H9 (cell line): ENCODE measurements around the gene DAB1. TPM values are rescaled to one million over a fixed set of nuclear protein-coding genes. Genes with fewer than 3 reads are reported as not detected.

Experiments used
- DNase-seq: peaks from one replicate; pipeline ENCODE4 v3.0.0-alpha.2; 2017
- H2AFZ ChIP-seq: one replicate; pipeline ENCODE4 v1.6.1; 2013; ENCODE audit warnings: mild to moderate bottlenecking, low read length, control low read depth, moderate library complexity
- H2AK5ac ChIP-seq: 2 replicates; pipeline ENCODE4 v1.6.1; 2013; ENCODE audit warnings: low read length, control low read depth, mixed read lengths; ENCODE audit not compliant: insufficient read length
- H2BK120ac ChIP-seq: one replicate; pipeline ENCODE4 v1.6.1; 2013; ENCODE audit warnings: low read depth, mild to moderate bottlenecking, low read length, control low read depth, inconsistent platforms; ENCODE audit not compliant: poor library complexity, severe bottlenecking
- H2BK12ac ChIP-seq: 2 replicates; pipeline ENCODE4 v1.6.1; 2013; ENCODE audit warnings: low read length, control low read depth, mixed read lengths, low read depth; ENCODE audit not compliant: insufficient read length
- H2BK15ac ChIP-seq: 2 replicates; pipeline ENCODE4 v1.6.1; 2013; ENCODE audit warnings: low read depth, low read length, control low read depth
- H2BK20ac ChIP-seq: one replicate; pipeline ENCODE4 v1.6.1; 2013; ENCODE audit warnings: low read depth, mild to moderate bottlenecking, low read length, control low read depth, inconsistent platforms; ENCODE audit not compliant: poor library complexity, severe bottlenecking
- H2BK5ac ChIP-seq: 2 replicates; pipeline ENCODE4 v1.6.1; 2013; ENCODE audit warnings: low read length, control low read depth, mixed read lengths; ENCODE audit not compliant: insufficient read length
- H3K14ac ChIP-seq: 2 replicates; pipeline ENCODE4 v1.6.1; 2013; ENCODE audit warnings: low read length, control low read depth; ENCODE audit not compliant: insufficient read depth
- H3K18ac ChIP-seq: 2 replicates; pipeline ENCODE4 v1.6.1; 2013; ENCODE audit warnings: low read depth, mild to moderate bottlenecking, mixed read lengths, low read length, control low read depth; ENCODE audit not compliant: insufficient read length
- H3K23ac ChIP-seq: 2 replicates; pipeline ENCODE4 v1.6.1; 2013; ENCODE audit warnings: low read length, control low read depth, mixed read lengths, low read depth; ENCODE audit not compliant: insufficient read length
- H3K23me2 ChIP-seq: 2 replicates; pipeline ENCODE4 v1.6.1; 2013; ENCODE audit warnings: low read depth, mild to moderate bottlenecking, mixed read lengths, low read length, control low read depth; ENCODE audit not compliant: insufficient read length, poor library complexity, severe bottlenecking
- H3K27ac ChIP-seq: 2 replicates; pipeline ENCODE4 v1.5.1; 2013; ENCODE audit warnings: low read length, control low read depth, mixed read lengths, low read depth; ENCODE audit not compliant: insufficient read length
- H3K27me3 ChIP-seq: 2 replicates; pipeline ENCODE4 v1.6.1; 2013; ENCODE audit warnings: low read length, control low read depth, inconsistent platforms; ENCODE audit not compliant: insufficient read depth
- H3K4ac ChIP-seq: 2 replicates; pipeline ENCODE4 v1.6.1; 2013; ENCODE audit warnings: low read depth, mild to moderate bottlenecking, control low read depth, inconsistent platforms, low read length, moderate library complexity
- H3K4me1 ChIP-seq: 2 replicates; pipeline ENCODE4 v1.6.1; 2013; ENCODE audit warnings: low read length, control low read depth, inconsistent platforms; ENCODE audit not compliant: insufficient read depth
- H3K4me2 ChIP-seq: 2 replicates; pipeline ENCODE4 v1.6.1; 2013; ENCODE audit warnings: low read length, control low read depth, mixed read lengths; ENCODE audit not compliant: insufficient read length, insufficient read depth
- H3K56ac ChIP-seq: 2 replicates; pipeline ENCODE4 v1.6.1; 2013; ENCODE audit warnings: low read depth, mild to moderate bottlenecking, mixed read lengths, low read length, control low read depth; ENCODE audit not compliant: insufficient read length
- H3K79me1 ChIP-seq: 2 replicates; pipeline ENCODE4 v1.6.1; 2013; ENCODE audit warnings: low read depth, mild to moderate bottlenecking, moderate library complexity, low read length, control low read depth, inconsistent platforms; ENCODE audit not compliant: insufficient read depth, poor library complexity, severe bottlenecking
- H3K79me2 ChIP-seq: 2 replicates; pipeline ENCODE4 v1.6.1; 2013; ENCODE audit warnings: low read length, control low read depth, inconsistent platforms; ENCODE audit not compliant: insufficient read depth
- H3K9ac ChIP-seq: 2 replicates; pipeline ENCODE4 v1.6.1; 2013; ENCODE audit warnings: low read length, control low read depth, mixed read lengths; ENCODE audit not compliant: insufficient read length; ENCODE audit errors: extremely low read depth
- H3K9me3 ChIP-seq: one replicate; pipeline ENCODE4 v1.6.1; 2013; ENCODE audit warnings: low read depth, low read length, inconsistent platforms; ENCODE audit not compliant: control insufficient read depth
- H3T11ph ChIP-seq: one replicate; pipeline ENCODE4 v1.6.1; 2013; ENCODE audit warnings: mild to moderate bottlenecking, low read length, control low read depth, inconsistent platforms
- H4K20me1 ChIP-seq: one replicate; pipeline ENCODE4 v1.6.1; 2013; ENCODE audit not compliant: control insufficient read depth, insufficient read length, insufficient read depth
- H4K5ac ChIP-seq: 2 replicates; pipeline ENCODE4 v1.6.1; 2013; ENCODE audit warnings: low read depth, mild to moderate bottlenecking, mixed read lengths, low read length, control low read depth; ENCODE audit not compliant: insufficient read length
- H4K8ac ChIP-seq: replicated peaks from 2 replicates; pipeline ENCODE4 v1.6.1; 2013; ENCODE audit warnings: low read length, control low read depth, mixed read lengths, low read depth; ENCODE audit not compliant: insufficient read length
- H4K91ac ChIP-seq: 2 replicates; pipeline ENCODE4 v1.6.1; 2013; ENCODE audit warnings: low read depth, mild to moderate bottlenecking, moderate library complexity, mixed read lengths, low read length, control low read depth; ENCODE audit not compliant: insufficient read length
- H3K27ac Mint-ChIP-seq, 3 experiments: 2 replicates in 2 of 3; 3 replicates in 1 of 3; pipeline ENCODE4 v1.8.0; 2020 to 2021; ENCODE audit warnings: mixed read lengths in 3 of 3, mild to moderate bottlenecking in 1 of 3, moderate library complexity in 1 of 3
- H3K27me3 Mint-ChIP-seq: 2 replicates; pipeline ENCODE4 v1.8.0; 2021; ENCODE audit warnings: low read depth, mild to moderate bottlenecking, moderate library complexity, mixed read lengths
- H3K36me3 Mint-ChIP-seq, 3 experiments: 2 replicates in 2 of 3; 3 replicates in 1 of 3; pipeline ENCODE4 v1.8.0; 2020 to 2021; ENCODE audit warnings: low read depth in 3 of 3, mixed read lengths in 3 of 3; ENCODE audit not compliant: insufficient read depth in 1 of 3
- H3K4me1 Mint-ChIP-seq, 2 experiments: 2 replicates each; pipeline ENCODE4 v1.8.0; 2020; ENCODE audit warnings: mixed read lengths in 2 of 2
- H3K4me3 Mint-ChIP-seq, 2 experiments: 2 replicates in 1 of 2; 3 replicates in 1 of 2; pipeline ENCODE4 v1.8.0; 2020 to 2021; ENCODE audit warnings: mild to moderate bottlenecking in 2 of 2, mixed read lengths in 2 of 2, moderate library complexity in 1 of 2
- H3K9me3 Mint-ChIP-seq, 2 experiments: 2 replicates in 1 of 2; 3 replicates in 1 of 2; pipeline ENCODE4 v1.8.0; 2020; ENCODE audit warnings: mild to moderate bottlenecking in 2 of 2, mixed read lengths in 2 of 2, moderate library complexity in 1 of 2
- CTCF ChIP-seq: fragments of 200-600 bp; sonication (generic); conservative IDR thresholded peaks from 3 replicates; pipeline ENCODE4 v1.8.0; 2021; ENCODE audit warnings: antibody characterized with exemption, mild to moderate bottlenecking
- WGBS: extraction: QIAGEN DNeasy Blood & Tissue Kit; methylation state at CpG from one replicate; pipeline ENCODE4 v1.1.7; 2013; ENCODE audit warnings: missing lambda C conversion rate, low lambda C conversion rate, mixed read lengths; ENCODE audit not compliant: insufficient read length; ENCODE audit errors: extremely low coverage; 5-methylcytosine and 5-hydroxymethylcytosine counted together
- total RNA-seq: library from RNA; stranded (reverse); gene quantifications from 2 replicates; pipeline ENCODE4 v1.2.1, GENCODE V29; 2021

Gene DAB1
- total RNA-seq, 1 experiment from 2014 or later: 9.3 TPM

GRCh38 chr1:57309630-57310029 is 114.2 kb downstream of the DAB1 start:
- H3K56ac ChIP-seq: no peak overlapping the region
- Mint-ChIP-seq H3K4me3 (no peak overlapping the region), H3K27ac (no peak overlapping the region), H3K4me1 (peaks cover 7 to 16% of the 10 kb centered on the region in 2 experiments), H3K36me3 (no peaks in the 10 kb centered on the region), H3K27me3 (no peaks in the 10 kb centered on the region; the same call in 1 of the 2 replicates), H3K9me3 (no peaks in the 10 kb centered on the region)
- no peak overlapping the region for H3K4ac ChIP-seq
- no peak overlapping the region for H3K18ac ChIP-seq
- H3K79me1 ChIP-seq: no peaks in the 10 kb centered on the region
- no peaks in the 10 kb centered on the region for H4K20me1 ChIP-seq
- no peaks in the 10 kb centered on the region for H3K79me2 ChIP-seq
- H3K27ac ChIP-seq: no peak overlapping the region
- H4K91ac ChIP-seq: no peak overlapping the region
- H2AFZ ChIP-seq: no peak overlapping the region
- no peak overlapping the region for H4K5ac ChIP-seq
- H3K9ac ChIP-seq: no peak overlapping the region
- no peak overlapping the region for H2BK20ac ChIP-seq
- no peak overlapping the region for H3K14ac ChIP-seq
- DNase-seq: no peak
- H3K4me1 ChIP-seq: no peaks in the 10 kb centered on the region
- H2BK15ac ChIP-seq: no peak overlapping the region
- no CpG with 5 or more reads among the region's 2 CpGs for WGBS
- no peak overlapping the region for H2AK5ac ChIP-seq
- TF ChIP-seq CTCF: no peak
- no peaks in the 10 kb centered on the region for H3K9me3 ChIP-seq
- H3K23me2 ChIP-seq: no peaks in the 10 kb centered on the region
- no peak overlapping the region for H2BK12ac ChIP-seq
- no peak overlapping the region for H2BK120ac ChIP-seq
- no peaks in the 10 kb centered on the region for H3K27me3 ChIP-seq
- no peak overlapping the region for H3K4me2 ChIP-seq
- no peak overlapping the region for H4K8ac ChIP-seq
- no peak overlapping the region for H3K23ac ChIP-seq
- H2BK5ac ChIP-seq: no peak overlapping the region
- no peak overlapping the region for H3T11ph ChIP-seq
